ENCODE results near the gene ABI2.

Gene ABI2

GRCh38 chr2:203310688-203311436 is 17.3 kb upstream of the ABI2 start:
- no peak overlapping the region for H3K4me3 ChIP-seq (ENCODE audit: low read length)
- TF ChIP-seq CTCF (IDR thresholded peaks at IDR 0.05; ENCODE audit: insufficient read depth, low read depth, low read length, missing control alignments), result no peak
- DNase-seq (ENCODE audit: low read depth), result no peak

GRCh38 chr2:203326356-203326755 is 1.8 kb upstream of the ABI2 start:
- TF ChIP-seq CTCF (IDR thresholded peaks at IDR 0.05; ENCODE audit: insufficient read depth, low read depth, low read length, missing control alignments), result no peak
- H3K4me3 ChIP-seq (ENCODE audit: low read length), result no peak overlapping the region
- DNase-seq (ENCODE audit: low read depth), result no peak

- H3K4me3 ChIP-seq (ENCODE audit: low read length), result peak overlapping the region; percentile 60
- no peak for TF ChIP-seq CTCF (IDR thresholded peaks at IDR 0.05; ENCODE audit: insufficient read depth, low read depth, low read length, missing control alignments)
- DNase-seq (ENCODE audit: low read depth), result no peak
These were observed 653 bp upstream of the ABI2 start for GRCh38 chr2:203327582-203327900.

- peak; percentile 53 for DNase-seq (ENCODE audit: low read depth)
- TF ChIP-seq CTCF (IDR thresholded peaks at IDR 0.05; ENCODE audit: insufficient read depth, low read depth, low read length, missing control alignments), result no peak
- H3K4me3 ChIP-seq (ENCODE audit: low read length), result peak overlapping the region; percentile 60
These were observed 756 bp downstream of the ABI2 start for GRCh38 chr2:203328760-203329540.

GRCh38 chr2:203330434-203330833 is 2.2 kb downstream of the ABI2 start:
- DNase-seq (ENCODE audit: low read depth), result peak; percentile 18
- no peak overlapping the region for H3K4me3 ChIP-seq (ENCODE audit: low read length)
- no peak for TF ChIP-seq CTCF (IDR thresholded peaks at IDR 0.05; ENCODE audit: insufficient read depth, low read depth, low read length, missing control alignments)

- DNase-seq (ENCODE audit: low read depth), result no peak
- no peak for TF ChIP-seq CTCF (IDR thresholded peaks at IDR 0.05; ENCODE audit: insufficient read depth, low read depth, low read length, missing control alignments)
- no peak overlapping the region for H3K4me3 ChIP-seq (ENCODE audit: low read length)
These were observed 10.1 kb downstream of the ABI2 start for GRCh38 chr2:203338322-203338721.
